HTR-8/SVneo (cell line): ENCODE data around the gene IRX5.

Experiments used
- DNase-seq: peaks from one replicate; pipeline ENCODE4 v3.0.0; 2011; ENCODE audit warnings: low spot score, mixed read lengths; ENCODE audit not compliant: insufficient read length
- FAIRE-seq: peaks from 2 replicates; lab custom pipeline; 2011; peaks lifted over from hg19 to GRCh38; lab: Jason Lieb, UNC

The IRX5 gene

DNA sequence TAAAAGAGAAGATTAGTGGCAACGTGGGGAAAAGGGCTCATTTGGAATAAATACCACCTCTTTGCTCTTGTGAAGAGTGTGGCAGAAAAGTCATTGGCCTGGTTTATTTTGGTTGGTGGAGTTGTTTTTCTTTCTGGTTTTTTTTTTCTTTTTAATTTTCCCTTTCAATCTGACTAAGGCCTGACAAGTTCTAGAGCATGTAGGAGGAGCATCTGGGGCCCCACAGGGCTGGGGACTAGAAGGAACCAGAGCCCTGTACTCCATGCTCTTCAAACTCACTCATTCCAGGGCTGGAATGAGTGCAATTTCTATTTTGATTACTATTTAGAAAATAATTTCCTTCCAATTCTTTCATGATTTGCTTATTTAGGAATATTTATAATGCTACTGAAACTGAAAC lies 13.3 kb downstream of the IRX5 start:
- no peak for FAIRE-seq
- DNase-seq = no peak

DNA sequence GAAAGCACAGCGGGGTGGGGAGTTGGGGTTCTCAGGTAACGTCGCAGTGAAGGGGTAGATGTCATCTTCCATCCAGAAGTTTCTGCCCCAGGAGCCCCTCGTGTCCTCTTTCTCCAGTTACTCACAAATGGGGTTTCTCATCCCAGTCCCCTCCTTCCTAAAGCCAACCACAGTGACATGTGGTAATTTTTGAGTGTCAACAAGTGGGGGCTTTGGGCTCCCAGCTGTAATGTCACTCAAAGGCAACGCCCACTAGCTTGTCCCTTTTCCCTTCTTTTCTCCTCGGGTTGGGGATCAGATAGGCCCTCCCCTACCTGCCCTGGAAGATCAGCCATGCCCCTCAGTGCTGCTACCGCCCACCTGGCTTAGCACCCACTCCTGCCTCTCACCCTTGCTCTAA lies 14.4 kb downstream of the IRX5 start:
- DNase-seq = no peak

GRCh38 chr16:54946909-54947308 lies 16.2 kb downstream of the IRX5 start:
- DNase-seq (no peak), FAIRE-seq (no peak)

More for the DNA sequence above, 14.4 kb downstream of the IRX5 start:
- no peak for FAIRE-seq

GRCh38 chr16:54947616-54948015 lies 17.0 kb downstream of the IRX5 start:
- DNase-seq (no peak), FAIRE-seq (no peak)

GRCh38 chr16:54952195-54952594 lies 21.5 kb downstream of the IRX5 start:
- FAIRE-seq (no peak), DNase-seq (no peak)

DNA sequence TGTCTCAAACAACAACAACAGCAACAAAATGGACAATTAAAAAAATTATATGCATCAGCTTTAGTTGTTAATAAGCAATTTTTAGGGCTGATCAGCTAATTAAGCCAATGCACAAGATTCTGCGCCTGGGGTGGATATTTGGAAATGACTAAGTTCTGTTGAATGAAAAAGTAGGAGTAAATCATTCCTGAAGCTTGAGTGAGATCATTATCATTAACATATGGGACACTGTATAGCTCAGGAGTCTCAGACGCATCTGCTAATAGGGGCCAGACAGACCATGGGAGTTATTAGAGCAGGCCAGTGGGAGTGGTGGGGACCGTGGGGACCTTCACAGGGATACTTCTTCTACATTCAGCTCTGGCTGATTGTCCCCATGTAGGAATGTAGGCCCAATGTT lies 22.8 kb downstream of the IRX5 start:
- FAIRE-seq = no peak
- no peak for DNase-seq

GRCh38 chr16:54954220-54954619 lies 23.6 kb downstream of the IRX5 start:
- DNase-seq (no peak), FAIRE-seq (no peak)

GRCh38 chr16:54955757-54956156 lies 25.1 kb downstream of the IRX5 start:
- DNase-seq (no peak), FAIRE-seq (no peak)

GRCh38 chr16:54957403-54958166 lies 26.9 kb downstream of the IRX5 start:
- DNase-seq (no peak), FAIRE-seq (no peak)

GRCh38 chr16:54962045-54962444 lies 31.4 kb downstream of the IRX5 start:
- DNase-seq = no peak
- no peak for FAIRE-seq

DNA sequence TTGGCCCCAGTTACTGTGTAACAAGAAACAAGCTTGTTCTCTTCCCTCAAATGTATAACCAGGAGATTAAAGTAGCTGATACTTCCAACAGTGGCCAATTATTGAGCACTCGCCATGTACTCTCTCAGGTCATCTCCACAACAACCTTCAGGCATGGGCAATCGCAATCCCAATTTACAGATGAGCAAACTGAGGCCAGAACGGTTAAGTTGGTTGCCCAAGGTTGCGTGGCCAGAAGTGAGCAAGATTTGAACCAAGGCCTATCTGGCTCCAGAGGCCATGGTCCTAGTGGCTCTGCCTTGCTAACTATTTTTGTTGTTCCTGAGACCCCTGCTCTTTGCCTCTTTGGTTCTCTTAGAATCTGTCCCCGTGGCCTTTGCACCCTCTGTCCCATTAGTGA lies 33.6 kb downstream of the IRX5 start:
- no peak for FAIRE-seq
- DNase-seq = no peak

GRCh38 chr16:54965464-54965863 lies 34.8 kb downstream of the IRX5 start:
- no peak for DNase-seq
- no peak for FAIRE-seq

DNA sequence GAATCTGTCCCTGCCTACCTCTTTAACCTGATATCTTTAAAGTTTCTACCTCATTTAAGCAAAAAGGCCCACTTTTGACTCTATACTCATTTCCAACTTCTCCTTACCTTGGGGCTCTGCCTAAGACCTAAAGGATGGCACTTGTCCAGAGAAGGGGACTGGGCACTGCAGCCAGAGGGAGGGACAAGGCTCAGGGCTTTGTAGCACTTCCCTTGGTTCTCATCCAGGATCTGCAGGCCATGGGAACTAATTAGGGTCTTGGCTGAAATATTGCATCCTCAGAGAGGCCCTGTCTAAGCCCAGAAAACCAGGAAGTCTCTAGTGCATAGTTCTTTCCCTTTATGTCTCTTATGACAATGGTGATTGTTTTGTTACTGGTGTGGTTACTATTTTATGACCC lies 37.3 kb downstream of the IRX5 start:
- DNase-seq (no peak), FAIRE-seq (no peak)

- FAIRE-seq (no peak), DNase-seq (no peak)
Measured at GRCh38 chr16:54968784-54969183, 38.1 kb downstream of the IRX5 start.

- FAIRE-seq = no peak
- no peak for DNase-seq
Measured at GRCh38 chr16:54970016-54970415, 39.4 kb downstream of the IRX5 start.

- no peak for DNase-seq
- no peak for FAIRE-seq
Measured at GRCh38 chr16:54974367-54974766, 43.7 kb downstream of the IRX5 start.

DNA sequence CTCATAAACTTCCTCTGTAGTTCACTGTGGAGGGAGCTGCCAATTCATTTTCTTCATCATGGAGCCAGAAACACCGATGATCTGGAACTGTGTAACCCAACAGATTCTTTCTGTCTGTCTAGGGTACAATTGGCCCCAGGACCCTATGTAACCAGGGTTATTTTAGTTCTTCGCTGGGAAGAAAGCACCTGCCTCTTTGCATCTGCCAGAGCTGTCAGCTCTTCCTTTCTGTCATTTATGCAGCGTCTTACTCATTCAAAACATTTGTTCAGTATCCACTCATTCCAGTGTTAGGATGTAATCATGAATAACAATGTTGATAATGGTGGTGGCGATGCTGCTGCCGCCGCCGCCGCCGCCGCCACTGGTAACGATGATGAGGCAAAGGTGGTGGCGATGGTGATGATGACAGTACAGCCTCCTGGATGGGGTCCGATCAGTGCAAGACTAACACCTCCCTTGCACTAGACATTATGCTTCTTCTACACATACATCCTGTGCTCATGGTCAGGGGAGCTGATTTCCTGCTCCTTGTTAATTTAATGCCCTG lies 46.1 kb downstream of the IRX5 start:
- FAIRE-seq (no peak), DNase-seq (no peak)

GRCh38 chr16:54977211-54977610 lies 46.5 kb downstream of the IRX5 start:
- FAIRE-seq (no peak), DNase-seq (no peak)

DNA sequence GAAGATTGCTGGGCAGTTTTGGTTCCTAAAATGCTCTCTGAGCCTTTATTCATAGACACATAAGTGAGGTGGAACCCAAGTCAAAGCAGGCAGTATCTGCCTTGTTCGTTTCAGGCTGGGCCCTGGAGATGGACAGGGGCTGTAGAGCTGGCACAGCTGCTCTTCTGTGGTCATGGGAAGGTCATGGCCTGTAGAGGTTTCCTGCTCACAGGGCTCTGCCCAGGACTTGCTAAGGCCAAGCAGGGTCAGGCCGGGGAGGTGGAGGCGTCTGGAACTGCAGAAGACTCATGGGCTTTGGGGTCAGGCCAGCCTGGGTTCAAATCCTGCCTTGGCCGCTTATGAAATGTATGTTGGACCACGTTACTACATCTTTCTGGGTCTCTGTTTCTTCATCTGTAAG lies 50.2 kb downstream of the IRX5 start:
- no peak for FAIRE-seq
- no peak for DNase-seq
